GM23248 (cell line): Measurements from ENCODE around the gene PRCC. TPM values are rescaled to one million over a fixed set of nuclear protein-coding genes. Genes with fewer than 3 reads are reported as not detected.

ENCODE experiments used
- DNase-seq: peaks from one replicate; pipeline ENCODE4 v3.0.0-alpha.2; 2015
- H2AFZ ChIP-seq: fragments of 200-600 bp; sonication (generic); 2 replicates; pipeline ENCODE4 v1.6.1; 2016; ENCODE audit warnings: antibody characterized with exemption
- H3F3A ChIP-seq: fragments of 200-600 bp; sonication (generic); 2 replicates; pipeline ENCODE4 v1.6.1; 2016; ENCODE audit warnings: mild to moderate bottlenecking, antibody characterized with exemption, mixed run types; ENCODE audit not compliant: insufficient read depth
- H3K27ac ChIP-seq: fragments of 200-600 bp; sonication (generic); 2 replicates; pipeline ENCODE4 v1.5.1; 2016; ENCODE audit warnings: mild to moderate bottlenecking
- H3K27me3 ChIP-seq: fragments of 200-600 bp; sonication (generic); replicated peaks from 2 replicates; pipeline ENCODE4 v1.6.1; 2016; ENCODE audit warnings: mild to moderate bottlenecking; ENCODE audit not compliant: insufficient read depth
- H3K36me3 ChIP-seq: fragments of 200-600 bp; sonication (generic); 2 replicates; pipeline ENCODE4 v1.6.1; 2016; ENCODE audit warnings: low read depth, mild to moderate bottlenecking
- H3K4me1 ChIP-seq: fragments of 200-600 bp; sonication (generic); 2 replicates; pipeline ENCODE4 v1.6.1; 2016; ENCODE audit warnings: mild to moderate bottlenecking; ENCODE audit not compliant: insufficient read depth
- H3K4me2 ChIP-seq: fragments of 200-600 bp; sonication (generic); one replicate; pipeline ENCODE4 v1.6.1; 2016; ENCODE audit warnings: mild to moderate bottlenecking; ENCODE audit not compliant: unreplicated experiment
- H3K4me3 ChIP-seq: fragments of 200-600 bp; sonication (generic); 2 replicates; pipeline ENCODE4 v1.5.1; 2016; ENCODE audit warnings: mild to moderate bottlenecking
- H3K79me2 ChIP-seq: fragments of 200-600 bp; sonication (generic); 2 replicates; pipeline ENCODE4 v1.6.1; 2016; ENCODE audit warnings: mild to moderate bottlenecking; ENCODE audit not compliant: insufficient read depth
- H3K9ac ChIP-seq: fragments of 200-600 bp; sonication (generic); 2 replicates; pipeline ENCODE4 v1.6.1; 2016; ENCODE audit warnings: mild to moderate bottlenecking
- H3K9me2 ChIP-seq: fragments of 200-600 bp; sonication (generic); 2 replicates; pipeline ENCODE4 v1.6.1; 2016; ENCODE audit warnings: mixed run types, mild to moderate bottlenecking, moderate library complexity; ENCODE audit not compliant: insufficient read depth
- H3K9me3 ChIP-seq: fragments of 200-600 bp; sonication (generic); one replicate; pipeline ENCODE4 v1.6.1; 2017; ENCODE audit warnings: low read depth
- H4K20me1 ChIP-seq: fragments of 200-600 bp; sonication (generic); 2 replicates; pipeline ENCODE4 v1.6.0; 2016; ENCODE audit not compliant: insufficient read depth
- EZH2 ChIP-seq: fragments of 200-600 bp; sonication (generic); IDR thresholded peaks from 2 replicates; pipeline ENCODE4 v1.6.1; 2018; ENCODE audit warnings: antibody characterized with exemption, mild to moderate bottlenecking; ENCODE audit not compliant: insufficient read depth, poor library complexity, severe bottlenecking
- EZH2phosphoT487 ChIP-seq: fragments of 200-600 bp; sonication (generic); IDR thresholded peaks from 2 replicates; pipeline ENCODE4 v1.6.1; 2018; ENCODE audit warnings: antibody characterized with exemption, moderate library complexity, mild to moderate bottlenecking, low read depth; ENCODE audit not compliant: insufficient read depth
- WGBS, 2 experiments: methylation state at CpG; one replicate each; pipeline ENCODE4 v1.1.6; 2015 to 2017; ENCODE audit warnings: low lambda C conversion rate in 2 of 2, low coverage in 1 of 2; ENCODE audit errors: missing lambda C conversion rate in 2 of 2; 5-methylcytosine and 5-hydroxymethylcytosine counted together
- in situ Hi-C: fragments of 300-500 bp; cut with MboI; formaldehyde crosslinking; loops from 2 replicates; pipeline ENCODE4 v1.15.0; 2020
- polyA plus RNA-seq: library from polyadenylated mRNA; unstranded; fragments of >200 nt; fragmentation: Nextera tagmentation; extraction: Ambion mirVana; gene quantifications from 2 replicates; pipeline ENCODE4 v1.2.1, GENCODE V29; 2016
- total RNA-seq: library from RNA; depleted of rRNA; stranded (reverse); fragments of >200 nt; shearing (Covaris generic); gene quantifications from 2 replicates; pipeline ENCODE4 v1.2.3, GENCODE V29; 2014

The PRCC gene
- total and polyA plus RNA-seq, 2 experiments from 2014 or later, result 32.4 to 57.0 TPM

DNA sequence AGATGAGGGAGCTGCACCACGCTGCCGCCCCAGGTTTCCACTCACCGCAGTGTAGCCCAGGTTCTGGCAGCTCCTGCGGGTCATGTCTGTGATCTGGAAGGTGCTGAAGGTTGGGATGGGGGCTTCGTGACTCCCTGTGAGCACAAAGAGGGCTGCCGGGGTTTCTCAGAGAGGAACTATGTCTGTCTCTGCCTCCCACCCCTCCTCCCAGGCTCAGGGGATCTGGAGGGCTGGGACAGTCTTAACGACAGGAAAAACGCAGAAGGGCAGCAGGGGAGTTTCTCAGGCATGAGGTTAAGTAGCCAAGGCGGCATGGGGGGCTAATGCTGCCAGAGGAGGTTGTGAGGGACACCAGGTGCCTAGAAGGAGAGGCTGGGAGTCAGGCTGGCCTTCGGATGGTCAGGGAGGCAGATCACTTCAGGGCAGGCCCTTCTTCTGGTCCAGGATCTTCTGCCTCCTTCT is 48.7 kb downstream of the PRCC start:
- H3K4me2 ChIP-seq, result no peak overlapping the region
- no peaks in the 10 kb centered on the region for H3K9me2 ChIP-seq
- H3K27ac ChIP-seq, result no peak overlapping the region
- H3K79me2 ChIP-seq, result no peaks in the 10 kb centered on the region
- no peak overlapping the region for H3K9ac ChIP-seq
- no peaks in the 10 kb centered on the region; the same call in 1 of the 2 replicates for H3F3A ChIP-seq
- no peaks in the 10 kb centered on the region for H3K36me3 ChIP-seq
- H2AFZ ChIP-seq, result no peak overlapping the region
- no peaks in the 10 kb centered on the region for H3K9me3 ChIP-seq
- DNase-seq, result no peak
- H3K4me1 ChIP-seq, result peaks cover 33% of the 10 kb centered on the region
- no peaks in the 10 kb centered on the region for H4K20me1 ChIP-seq
- no peak overlapping the region for H3K4me3 ChIP-seq
- in situ Hi-C loops, result no loop called here
- TF ChIP-seq EZH2phosphoT487, result no peak
- no peak for TF ChIP-seq EZH2
- H3K27me3 ChIP-seq, result no peaks in the 10 kb centered on the region
- 86 to 87% methylated on average over 10 of the region's 10 CpGs for WGBS, 2 experiments

DNA sequence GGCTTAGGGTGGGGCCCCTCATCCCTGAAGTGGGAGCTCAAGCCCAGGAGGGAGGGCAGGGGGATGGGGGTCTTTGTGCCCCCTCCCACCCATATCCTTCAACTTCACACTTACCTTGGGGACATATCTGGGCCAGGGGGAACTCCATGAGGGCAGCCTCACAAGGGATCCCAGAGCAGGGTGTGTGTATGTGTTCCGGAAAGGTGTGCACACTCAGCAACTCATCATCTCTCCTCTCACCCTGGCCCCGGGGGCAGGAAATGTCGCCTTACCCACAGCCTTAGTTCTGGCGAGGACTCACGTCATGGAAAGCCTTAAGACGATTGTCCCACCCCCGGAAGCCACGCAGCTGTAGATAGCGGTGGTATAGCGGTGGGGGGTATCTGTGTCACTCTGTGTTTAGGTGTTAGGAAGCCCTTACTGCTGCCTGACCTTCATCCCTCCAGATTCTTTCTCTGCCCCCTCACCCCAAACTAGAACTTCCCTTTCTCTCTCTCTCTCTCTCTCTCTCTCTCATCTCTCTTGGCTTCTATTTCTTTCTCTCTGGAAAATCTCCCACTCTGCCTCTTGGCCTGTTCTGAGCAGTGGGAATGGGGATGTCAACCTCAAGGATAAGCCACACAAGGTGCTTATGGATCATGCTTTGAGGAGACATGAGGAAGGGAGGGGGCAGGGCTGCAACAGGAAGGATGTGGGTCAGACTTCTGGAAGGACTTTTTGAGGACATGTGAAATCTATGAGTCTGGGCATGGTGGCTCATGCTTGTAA is 49.4 kb downstream of the PRCC start, which contains the start of gene SH2D2A:
SH2D2A (minus strand) TSS at position 288 of the 768 bp plus-strand sequence; CDS start at position 148, 140 bp downstream.
- Histone ChIP-seq H3K27ac (no peak within 1 kb of the TSS), H3K9me2 (no peaks in the 10 kb centered on the region), H3F3A (no peaks in the 10 kb centered on the region; the same call in 1 of the 2 replicates), H3K4me3 (no peak within 1 kb of the TSS), H4K20me1 (no peaks in the 10 kb centered on the region), H3K4me1 (peaks cover 36% of the 10 kb centered on the region), H3K9ac (no peak within 1 kb of the TSS), H3K9me3 (no peaks in the 10 kb centered on the region), H2AFZ (no peak within 1 kb of the TSS), H3K36me3 (no peaks in the 10 kb centered on the region), H3K27me3 (no peaks in the 10 kb centered on the region), H3K79me2 (no peaks in the 10 kb centered on the region), H3K4me2 (no peak within 1 kb of the TSS)
- TF ChIP-seq EZH2phosphoT487 (no peak), EZH2 (no peak)
- in situ Hi-C loops, result no loop called here
- WGBS, 2 experiments, result 40 to 42% methylated on average over 10 of the region's 10 CpGs
- DNase-seq, result peak; percentile 58

DNA sequence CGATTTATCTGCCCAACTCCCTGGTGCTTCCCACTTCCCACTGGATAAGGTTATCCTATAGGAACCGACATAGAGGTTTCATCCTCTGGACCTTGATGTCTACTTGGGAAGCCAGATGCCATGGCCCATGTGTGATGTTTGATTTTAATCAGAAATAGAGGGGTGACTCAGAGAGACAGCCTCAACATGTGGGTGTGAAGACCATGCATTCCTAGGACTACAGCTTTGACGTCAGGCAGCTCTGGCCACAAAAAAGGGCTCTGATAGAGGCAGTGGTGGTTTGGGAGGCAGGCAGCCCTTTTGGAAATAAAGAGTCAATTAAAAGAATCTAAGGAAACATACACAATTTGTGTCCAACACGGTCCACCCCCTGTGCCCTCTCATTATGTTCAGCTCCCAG is 54.5 kb downstream of the PRCC start:
- Histone ChIP-seq H3K9me2 (no peaks in the 10 kb centered on the region), H3K9me3 (no peaks in the 10 kb centered on the region), H3K4me3 (no peak overlapping the region), H3K36me3 (no peaks in the 10 kb centered on the region), H3K79me2 (no peaks in the 10 kb centered on the region), H3K9ac (no peak overlapping the region), H3F3A (0 out of 2 replicates have a peak, but pooled peaks cover 3% of the 10 kb centered on the region), H3K4me2 (peak overlapping the region; percentile 59), H3K27me3 (no peaks in the 10 kb centered on the region), H3K27ac (peak overlapping the region; percentile 29; the same call in 1 of the 2 replicates), H2AFZ (no peak overlapping the region), H4K20me1 (no peaks in the 10 kb centered on the region), H3K4me1 (peaks cover 17% of the 10 kb centered on the region)
- no peak for TF ChIP-seq EZH2phosphoT487
- no peak for TF ChIP-seq EZH2
- in situ Hi-C loops, result no loop called here
- 50 to 56% methylated on average over 4 of the region's 4 CpGs for WGBS, 2 experiments
- peak; percentile 84 for DNase-seq

DNA sequence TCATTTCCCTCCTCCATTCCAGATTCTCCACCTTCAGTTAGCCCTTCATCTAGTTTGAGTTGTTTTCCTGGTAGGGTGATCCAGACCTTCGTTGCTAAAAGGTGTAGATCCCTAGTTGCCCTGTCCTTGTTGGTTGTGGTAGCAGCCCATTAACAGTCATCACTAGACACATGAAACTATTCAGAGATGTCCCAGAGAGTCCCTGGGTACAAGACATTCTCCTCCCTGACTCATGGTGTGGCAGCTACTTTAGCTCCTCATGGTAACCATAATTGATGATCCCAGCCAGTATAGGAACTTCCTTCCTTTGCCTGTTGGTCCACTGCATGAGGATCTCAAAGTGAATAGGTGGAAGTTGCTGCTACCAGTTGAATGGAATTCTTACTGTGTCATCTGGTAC is 55.3 kb downstream of the PRCC start:
- 90 to 95% methylated on average over 1 of the region's 1 CpG for WGBS, 2 experiments
- Histone ChIP-seq H3K4me1 (peaks cover 15% of the 10 kb centered on the region), H3F3A (0 out of 2 replicates have a peak, but pooled peaks cover 3% of the 10 kb centered on the region), H3K9me3 (no peaks in the 10 kb centered on the region), H3K27ac (no peak overlapping the region), H3K27me3 (no peaks in the 10 kb centered on the region), H3K9ac (no peak overlapping the region), H3K36me3 (no peaks in the 10 kb centered on the region), H4K20me1 (no peaks in the 10 kb centered on the region), H3K79me2 (no peaks in the 10 kb centered on the region), H2AFZ (no peak overlapping the region), H3K9me2 (no peaks in the 10 kb centered on the region), H3K4me3 (no peak overlapping the region), H3K4me2 (no peak overlapping the region)
- in situ Hi-C loops, result no loop called here
- TF ChIP-seq EZH2, result no peak
- no peak for TF ChIP-seq EZH2phosphoT487
- no peak for DNase-seq
